Measurements from ENCODE around the gene MDM4.
"Not testable (repeated sequence)": the region's sequence is repeated elsewhere in the genome, so short reads cannot be mapped to it uniquely, and the experiment has no call there.

DNA sequence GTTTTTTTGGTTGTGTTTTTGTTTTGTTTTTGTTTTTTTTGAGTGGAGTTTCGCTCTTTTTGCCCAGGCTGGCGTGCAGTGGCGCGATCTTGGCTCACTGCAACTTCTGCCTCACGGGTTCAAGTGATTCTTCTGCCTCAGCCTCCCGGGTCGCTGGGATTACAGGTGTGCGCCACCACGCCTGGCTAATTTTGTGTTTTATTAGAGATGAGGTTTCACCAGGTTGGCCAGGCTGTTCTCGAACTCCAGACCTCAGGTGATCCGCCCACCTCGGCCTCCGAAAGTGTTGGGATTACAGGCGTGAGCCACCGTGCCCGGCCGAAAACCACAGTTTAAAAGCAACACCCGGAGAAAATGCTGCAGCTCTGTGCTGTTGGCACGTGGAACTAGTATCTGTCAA, 1.2 kb downstream of the MDM4 start:
- TF ChIP-seq, protein P1, sequence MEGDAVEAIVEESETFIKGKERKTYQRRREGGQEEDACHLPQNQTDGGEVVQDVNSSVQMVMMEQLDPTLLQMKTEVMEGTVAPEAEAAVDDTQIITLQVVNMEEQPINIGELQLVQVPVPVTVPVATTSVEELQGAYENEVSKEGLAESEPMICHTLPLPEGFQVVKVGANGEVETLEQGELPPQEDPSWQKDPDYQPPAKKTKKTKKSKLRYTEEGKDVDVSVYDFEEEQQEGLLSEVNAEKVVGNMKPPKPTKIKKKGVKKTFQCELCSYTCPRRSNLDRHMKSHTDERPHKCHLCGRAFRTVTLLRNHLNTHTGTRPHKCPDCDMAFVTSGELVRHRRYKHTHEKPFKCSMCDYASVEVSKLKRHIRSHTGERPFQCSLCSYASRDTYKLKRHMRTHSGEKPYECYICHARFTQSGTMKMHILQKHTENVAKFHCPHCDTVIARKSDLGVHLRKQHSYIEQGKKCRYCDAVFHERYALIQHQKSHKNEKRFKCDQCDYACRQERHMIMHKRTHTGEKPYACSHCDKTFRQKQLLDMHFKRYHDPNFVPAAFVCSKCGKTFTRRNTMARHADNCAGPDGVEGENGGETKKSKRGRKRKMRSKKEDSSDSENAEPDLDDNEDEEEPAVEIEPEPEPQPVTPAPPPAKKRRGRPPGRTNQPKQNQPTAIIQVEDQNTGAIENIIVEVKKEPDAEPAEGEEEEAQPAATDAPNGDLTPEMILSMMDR (IDR thresholded peaks at IDR 0.05), result not testable (repeated sequence)
- not testable (repeated sequence) for TF ChIP-seq POLR2A (IDR thresholded peaks at IDR 0.05)

Measured in esophagus squamous epithelium (tissue), 4 donors.